ENCODE results near the gene LAMA3. TPM values are rescaled to one million over a fixed set of nuclear protein-coding genes. Genes with fewer than 3 reads are reported as not detected.

The LAMA3 gene
- polyA plus RNA-seq, 1 donor from 2014 or later = 3.4 TPM

DNA sequence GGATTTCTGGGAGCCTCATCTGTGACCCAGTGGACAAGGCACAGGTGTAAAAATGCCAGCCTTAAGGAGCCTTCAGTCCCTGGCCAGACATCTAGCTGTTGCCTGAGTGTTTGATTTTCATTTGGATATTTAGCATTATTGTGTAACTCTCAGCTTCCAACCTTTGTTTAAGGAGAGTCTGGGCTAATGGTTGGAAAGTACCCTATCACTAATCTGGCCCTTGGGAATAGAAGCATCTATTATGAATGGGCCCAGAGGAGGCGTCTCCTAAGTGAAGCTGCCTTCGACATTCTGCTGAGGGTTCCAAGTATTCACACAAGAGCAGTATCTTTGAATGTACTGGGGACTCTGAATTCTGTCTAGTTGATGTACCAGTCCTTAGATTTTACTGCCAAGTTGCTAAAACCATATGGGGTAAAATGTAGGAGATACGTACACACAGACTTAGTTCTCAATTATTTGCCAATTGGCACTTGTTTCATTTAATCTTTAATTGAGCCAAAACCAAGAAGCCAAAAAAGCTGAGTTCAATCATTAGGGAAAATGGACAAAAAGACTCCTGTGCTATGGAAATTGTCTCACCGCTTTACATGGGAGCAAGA lies 19.3 kb upstream of the LAMA3 start:
- Histone ChIP-seq H3K9me2 (ENCODE audit: insufficient read depth, low read length) (no peaks in the 10 kb centered on the region), H3K27ac (ENCODE audit: low read length) (no peak overlapping the region), H3K4me2 (ENCODE audit: low read length) (no peak overlapping the region), H3K4me3 (ENCODE audit: low read length) (no peak overlapping the region), H3K9ac (ENCODE audit: low read length) (no peak overlapping the region), H3K9me3 (ENCODE audit: low read length) (no peaks in the 10 kb centered on the region), H4K20me1 (ENCODE audit: insufficient read depth) (no peaks in the 10 kb centered on the region), H3K36me3 (ENCODE audit: insufficient read depth, low read length) (no peaks in the 10 kb centered on the region), H3K79me2 (replicated peaks; ENCODE audit: insufficient read depth, low read length) (no peaks in the 10 kb centered on the region), H3K27me3 (ENCODE audit: insufficient read depth, low read depth, low read length) (no peaks in the 10 kb centered on the region), H3F3A (ENCODE audit: insufficient read depth, low read length, poor library complexity, severe bottlenecking) (no peaks in the 10 kb centered on the region), H2AFZ (ENCODE audit: low read depth, low read length) (no peak overlapping the region)
- TF ChIP-seq POLR2AphosphoS5 (IDR thresholded peaks at IDR 0.05) (no peak), RAD21 (conservative IDR thresholded peaks at IDR 0.05) (no peak), MXI1 (conservative IDR thresholded peaks at IDR 0.05; ENCODE audit: poor library complexity, severe bottlenecking) (no peak), EP300 (conservative IDR thresholded peaks at IDR 0.05; ENCODE audit: poor library complexity, severe bottlenecking) (no peak), SMC3 (conservative IDR thresholded peaks at IDR 0.05; ENCODE audit: poor library complexity) (no peak), EZH2 (IDR thresholded peaks at IDR 0.05; ENCODE audit: borderline replicate concordance, insufficient read depth, low read length, poor library complexity, severe bottlenecking) (no peak), TAF1 (IDR thresholded peaks at IDR 0.05; ENCODE audit: low read depth) (no peak)
- TF ChIP-seq, protein P1, sequence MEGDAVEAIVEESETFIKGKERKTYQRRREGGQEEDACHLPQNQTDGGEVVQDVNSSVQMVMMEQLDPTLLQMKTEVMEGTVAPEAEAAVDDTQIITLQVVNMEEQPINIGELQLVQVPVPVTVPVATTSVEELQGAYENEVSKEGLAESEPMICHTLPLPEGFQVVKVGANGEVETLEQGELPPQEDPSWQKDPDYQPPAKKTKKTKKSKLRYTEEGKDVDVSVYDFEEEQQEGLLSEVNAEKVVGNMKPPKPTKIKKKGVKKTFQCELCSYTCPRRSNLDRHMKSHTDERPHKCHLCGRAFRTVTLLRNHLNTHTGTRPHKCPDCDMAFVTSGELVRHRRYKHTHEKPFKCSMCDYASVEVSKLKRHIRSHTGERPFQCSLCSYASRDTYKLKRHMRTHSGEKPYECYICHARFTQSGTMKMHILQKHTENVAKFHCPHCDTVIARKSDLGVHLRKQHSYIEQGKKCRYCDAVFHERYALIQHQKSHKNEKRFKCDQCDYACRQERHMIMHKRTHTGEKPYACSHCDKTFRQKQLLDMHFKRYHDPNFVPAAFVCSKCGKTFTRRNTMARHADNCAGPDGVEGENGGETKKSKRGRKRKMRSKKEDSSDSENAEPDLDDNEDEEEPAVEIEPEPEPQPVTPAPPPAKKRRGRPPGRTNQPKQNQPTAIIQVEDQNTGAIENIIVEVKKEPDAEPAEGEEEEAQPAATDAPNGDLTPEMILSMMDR (IDR thresholded peaks at IDR 0.05; ENCODE audit: poor library complexity, severe bottlenecking) = no peak
- TF ChIP-seq, protein P2, sequence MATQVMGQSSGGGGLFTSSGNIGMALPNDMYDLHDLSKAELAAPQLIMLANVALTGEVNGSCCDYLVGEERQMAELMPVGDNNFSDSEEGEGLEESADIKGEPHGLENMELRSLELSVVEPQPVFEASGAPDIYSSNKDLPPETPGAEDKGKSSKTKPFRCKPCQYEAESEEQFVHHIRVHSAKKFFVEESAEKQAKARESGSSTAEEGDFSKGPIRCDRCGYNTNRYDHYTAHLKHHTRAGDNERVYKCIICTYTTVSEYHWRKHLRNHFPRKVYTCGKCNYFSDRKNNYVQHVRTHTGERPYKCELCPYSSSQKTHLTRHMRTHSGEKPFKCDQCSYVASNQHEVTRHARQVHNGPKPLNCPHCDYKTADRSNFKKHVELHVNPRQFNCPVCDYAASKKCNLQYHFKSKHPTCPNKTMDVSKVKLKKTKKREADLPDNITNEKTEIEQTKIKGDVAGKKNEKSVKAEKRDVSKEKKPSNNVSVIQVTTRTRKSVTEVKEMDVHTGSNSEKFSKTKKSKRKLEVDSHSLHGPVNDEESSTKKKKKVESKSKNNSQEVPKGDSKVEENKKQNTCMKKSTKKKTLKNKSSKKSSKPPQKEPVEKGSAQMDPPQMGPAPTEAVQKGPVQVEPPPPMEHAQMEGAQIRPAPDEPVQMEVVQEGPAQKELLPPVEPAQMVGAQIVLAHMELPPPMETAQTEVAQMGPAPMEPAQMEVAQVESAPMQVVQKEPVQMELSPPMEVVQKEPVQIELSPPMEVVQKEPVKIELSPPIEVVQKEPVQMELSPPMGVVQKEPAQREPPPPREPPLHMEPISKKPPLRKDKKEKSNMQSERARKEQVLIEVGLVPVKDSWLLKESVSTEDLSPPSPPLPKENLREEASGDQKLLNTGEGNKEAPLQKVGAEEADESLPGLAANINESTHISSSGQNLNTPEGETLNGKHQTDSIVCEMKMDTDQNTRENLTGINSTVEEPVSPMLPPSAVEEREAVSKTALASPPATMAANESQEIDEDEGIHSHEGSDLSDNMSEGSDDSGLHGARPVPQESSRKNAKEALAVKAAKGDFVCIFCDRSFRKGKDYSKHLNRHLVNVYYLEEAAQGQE (IDR thresholded peaks at IDR 0.05; ENCODE audit: borderline replicate concordance) = no peak

DNA sequence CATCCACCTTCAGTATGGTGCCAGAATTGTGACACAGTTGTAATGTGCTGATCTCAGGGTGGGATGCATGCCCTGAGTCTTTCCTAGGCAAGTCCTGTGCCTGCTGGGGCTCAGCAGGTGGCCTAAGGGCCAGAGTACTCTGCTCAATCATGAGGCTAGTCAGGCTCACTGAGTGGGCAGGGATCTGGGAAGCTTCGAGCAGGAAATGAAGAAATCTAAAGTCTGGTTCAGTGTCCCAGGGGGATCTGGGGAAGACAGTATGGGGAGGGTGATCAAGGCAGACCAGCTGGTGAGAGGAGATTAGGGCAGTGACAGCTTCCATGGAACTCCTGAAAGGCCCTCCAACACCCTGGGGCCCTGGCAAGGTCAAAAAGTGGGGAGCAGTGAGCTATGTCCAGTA lies 17.7 kb upstream of the LAMA3 start:
- Histone ChIP-seq H3K36me3 (ENCODE audit: insufficient read depth, low read length) (no peaks in the 10 kb centered on the region), H3K4me2 (ENCODE audit: low read length) (no peak overlapping the region), H3F3A (ENCODE audit: insufficient read depth, low read length, poor library complexity, severe bottlenecking) (no peaks in the 10 kb centered on the region), H3K9me3 (ENCODE audit: low read length) (no peaks in the 10 kb centered on the region), H2AFZ (ENCODE audit: low read depth, low read length) (no peak overlapping the region), H3K79me2 (replicated peaks; ENCODE audit: insufficient read depth, low read length) (no peaks in the 10 kb centered on the region), H3K9ac (ENCODE audit: low read length) (no peak overlapping the region), H3K9me2 (ENCODE audit: insufficient read depth, low read length) (no peaks in the 10 kb centered on the region), H3K27me3 (ENCODE audit: insufficient read depth, low read depth, low read length) (no peaks in the 10 kb centered on the region), H4K20me1 (ENCODE audit: insufficient read depth) (no peaks in the 10 kb centered on the region), H3K27ac (ENCODE audit: low read length) (no peak overlapping the region), H3K4me3 (ENCODE audit: low read length) (no peak overlapping the region)
- TF ChIP-seq SMC3 (conservative IDR thresholded peaks at IDR 0.05; ENCODE audit: poor library complexity) (no peak), POLR2AphosphoS5 (IDR thresholded peaks at IDR 0.05) (no peak), EZH2 (IDR thresholded peaks at IDR 0.05; ENCODE audit: borderline replicate concordance, insufficient read depth, low read length, poor library complexity, severe bottlenecking) (no peak), TAF1 (IDR thresholded peaks at IDR 0.05; ENCODE audit: low read depth) (no peak), EP300 (conservative IDR thresholded peaks at IDR 0.05; ENCODE audit: poor library complexity, severe bottlenecking) (no peak), RAD21 (conservative IDR thresholded peaks at IDR 0.05) (no peak)
- TF ChIP-seq, protein P1 (IDR thresholded peaks at IDR 0.05; ENCODE audit: poor library complexity, severe bottlenecking) = no peak
- TF ChIP-seq, protein P2 (IDR thresholded peaks at IDR 0.05; ENCODE audit: borderline replicate concordance) = no peak
